Stimulated activated CD8-positive, alpha-beta memory T cell treated with anti-CD3 and anti-CD28 coated beads, Interleukin-15, amount 100 ng/mL, for 24 hours (primary cell): ENCODE measurements around the gene KRTAP29-1.

Experiments used
- DNase-seq: peaks from one replicate; pipeline ENCODE4 v3.0.0-alpha.2; 2020; ENCODE audit warnings: low read depth

KRTAP29-1 gene

GRCh38 chr17:41328207-41328606, 25.6 kb upstream of the KRTAP29-1 start:
- no peak for DNase-seq

GRCh38 chr17:41327411-41328120, 24.9 kb upstream of the KRTAP29-1 start:
- DNase-seq: no peak

- DNase-seq: no peak
Measured at GRCh38 chr17:41326173-41327145, 23.8 kb upstream of the KRTAP29-1 start.

- DNase-seq: no peak
Measured at GRCh38 chr17:41325611-41326010, 23.0 kb upstream of the KRTAP29-1 start.

- DNase-seq: no peak
Measured at GRCh38 chr17:41325126-41325525, 22.5 kb upstream of the KRTAP29-1 start.

- DNase-seq: no peak
Measured at GRCh38 chr17:41324180-41325075, 21.8 kb upstream of the KRTAP29-1 start.

- DNase-seq: no peak
Measured at GRCh38 chr17:41322903-41323895, 20.5 kb upstream of the KRTAP29-1 start.

GRCh38 chr17:41322094-41322902, 19.6 kb upstream of the KRTAP29-1 start:
- DNase-seq: no peak

GRCh38 chr17:41318231-41318630, 15.6 kb upstream of the KRTAP29-1 start:
- DNase-seq: no peak

- no peak for DNase-seq
Measured at GRCh38 chr17:41315814-41316445, 13.3 kb upstream of the KRTAP29-1 start.

- DNase-seq: no peak
Measured at GRCh38 chr17:41315204-41315794, 12.6 kb upstream of the KRTAP29-1 start, which contains the start of gene KRTAP17-1. Gene KRTAP17-1 (minus strand): TSS chr17:41315710. CDS start chr17:41315650, 60 bp downstream.

GRCh38 chr17:41311111-41311510, 8.5 kb upstream of the KRTAP29-1 start:
- no peak for DNase-seq

- no peak for DNase-seq
Measured at GRCh38 chr17:41308918-41309359, 6.3 kb upstream of the KRTAP29-1 start, which contains the start of gene KRTAP16-1. Gene KRTAP16-1 (minus strand): TSS chr17:41309309. CDS start chr17:41309253, 56 bp downstream.

GRCh38 chr17:41308251-41308917, 5.7 kb upstream of the KRTAP29-1 start:
- DNase-seq: no peak

- no peak for DNase-seq
Measured at GRCh38 chr17:41307647-41308046, 5.0 kb upstream of the KRTAP29-1 start.

GRCh38 chr17:41304091-41304490, 1.4 kb upstream of the KRTAP29-1 start:
- DNase-seq: no peak

GRCh38 chr17:41302981-41303380, 330 bp upstream of the KRTAP29-1 start:
- no peak for DNase-seq

- no peak for DNase-seq
Measured at GRCh38 chr17:41301204-41301790, 1.4 kb downstream of the KRTAP29-1 start.
